Astrocyte (in vitro differentiated cells and primary cell): Measurements from ENCODE around the gene CHD5. TPM values are rescaled to one million over a fixed set of nuclear protein-coding genes. Genes with fewer than 3 reads are reported as not detected.

Experiments used
- DNase-seq: peaks from one replicate; pipeline ENCODE4 v3.0.0-alpha.2; 2010; ENCODE audit warnings: low read depth
- FAIRE-seq: peaks from 2 replicates; lab custom pipeline; 2011; peaks lifted over from hg19 to GRCh38; lab: Jason Lieb, UNC
- H2AFZ ChIP-seq: 2 replicates; pipeline ENCODE4 v1.6.0; 2012; ENCODE audit warnings: low read depth, low read length, inconsistent platforms
- H3K27ac ChIP-seq: 2 replicates; pipeline ENCODE4 v1.5.1; 2011; ENCODE audit warnings: low read depth, low read length, inconsistent platforms
- H3K27me3 ChIP-seq: 2 replicates; pipeline ENCODE4 v1.6.0; 2011; ENCODE audit warnings: low read length, inconsistent platforms; ENCODE audit not compliant: insufficient read depth
- H3K36me3 ChIP-seq: 2 replicates; pipeline ENCODE4 v1.5.1; 2011; ENCODE audit warnings: low read length, inconsistent platforms; ENCODE audit not compliant: insufficient read depth
- H3K4me1 ChIP-seq: 2 replicates; pipeline ENCODE4 v1.5.1; 2011; ENCODE audit warnings: low read length, inconsistent platforms; ENCODE audit not compliant: insufficient read depth
- H3K4me2 ChIP-seq: 2 replicates; pipeline ENCODE4 v1.6.0; 2012; ENCODE audit warnings: low read length, inconsistent platforms
- H3K4me3 ChIP-seq: 2 replicates; pipeline ENCODE4 v1.5.1; 2011; ENCODE audit warnings: low read depth, mild to moderate bottlenecking, low read length, inconsistent platforms; ENCODE audit not compliant: insufficient read depth
- H3K79me2 ChIP-seq: 2 replicates; pipeline ENCODE4 v1.6.0; 2012; ENCODE audit warnings: mild to moderate bottlenecking, low read length, inconsistent platforms; ENCODE audit not compliant: insufficient read depth
- H3K9ac ChIP-seq: 2 replicates; pipeline ENCODE4 v1.6.0; 2012; ENCODE audit warnings: mild to moderate bottlenecking, low read length, inconsistent platforms
- H3K9me3 ChIP-seq: 2 replicates; pipeline ENCODE4 v1.5.1; 2012; ENCODE audit warnings: low read depth, mild to moderate bottlenecking, low read length, inconsistent platforms; ENCODE audit not compliant: insufficient read depth
- H4K20me1 ChIP-seq: 2 replicates; pipeline ENCODE4 v1.6.0; 2012; ENCODE audit warnings: low read length, inconsistent platforms; ENCODE audit not compliant: insufficient read depth
- H3K27ac Mint-ChIP-seq: one replicate; pipeline ENCODE4 v1.8.0; 2021; ENCODE audit warnings: mild to moderate bottlenecking, mixed read lengths; ENCODE audit not compliant: unreplicated experiment
- H3K27me3 Mint-ChIP-seq: one replicate; pipeline ENCODE4 v1.8.0; 2021; ENCODE audit warnings: low read depth, mixed read lengths; ENCODE audit not compliant: unreplicated experiment
- H3K36me3 Mint-ChIP-seq: one replicate; pipeline ENCODE4 v1.8.0; 2021; ENCODE audit warnings: low read depth, mixed read lengths; ENCODE audit not compliant: unreplicated experiment
- H3K4me1 Mint-ChIP-seq: one replicate; pipeline ENCODE4 v1.8.0; 2021; ENCODE audit warnings: low read depth, mixed read lengths; ENCODE audit not compliant: unreplicated experiment
- H3K4me3 Mint-ChIP-seq: one replicate; pipeline ENCODE4 v1.8.0; 2021; ENCODE audit warnings: mild to moderate bottlenecking, moderate library complexity, mixed read lengths; ENCODE audit not compliant: unreplicated experiment
- H3K9me3 Mint-ChIP-seq: one replicate; pipeline ENCODE4 v1.8.0; 2021; ENCODE audit warnings: mild to moderate bottlenecking, mixed read lengths; ENCODE audit not compliant: unreplicated experiment
- EZH2 ChIP-seq: IDR thresholded peaks from 2 replicates; pipeline ENCODE4 v1.6.1; 2012; ENCODE audit warnings: mild to moderate bottlenecking, low read length, inconsistent platforms; ENCODE audit not compliant: insufficient read depth
- total RNA-seq: library from RNA; stranded (reverse); gene quantifications from 2 replicates; pipeline ENCODE4 v1.2.1, GENCODE V29; 2021
- TF ChIP-seq, protein P1 (sequence below): IDR thresholded peaks from 2 replicates; pipeline ENCODE4 v1.5.1; 2011; ENCODE audit warnings: low read depth, mild to moderate bottlenecking, inconsistent platforms, low read length, moderate library complexity; ENCODE audit not compliant: insufficient read depth

Gene CHD5
- total RNA-seq, 1 donor from 2014 or later = 0.18 TPM

DNA sequence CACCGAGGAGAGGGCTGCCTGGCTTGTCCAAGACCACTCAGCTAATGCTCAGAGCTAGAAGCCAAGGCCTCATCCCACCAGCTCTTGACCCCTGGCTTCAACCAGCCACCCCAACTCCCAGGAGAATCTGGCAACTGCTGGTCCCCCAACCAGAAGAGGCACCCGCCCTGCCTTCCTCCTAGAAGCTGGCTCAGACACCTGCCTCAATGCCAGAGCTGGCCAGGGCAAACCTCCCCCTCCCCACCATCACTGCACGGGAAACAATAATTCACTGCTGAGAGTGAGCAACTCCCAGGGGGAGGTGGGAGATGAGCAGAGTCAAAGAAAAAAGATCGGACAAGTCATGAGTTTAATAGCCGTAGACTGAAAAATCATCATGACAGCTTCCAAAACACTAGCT is 3.3 kb downstream of the CHD5 start:
- no peaks in the 10 kb centered on the region for H3K36me3 ChIP-seq
- DNase-seq (no peak), FAIRE-seq (no peak)
- no peak overlapping the region for H3K4me3 Mint-ChIP-seq
- H3K4me1 Mint-ChIP-seq = no peaks in the 10 kb centered on the region
- no peaks in the 10 kb centered on the region for H3K36me3 Mint-ChIP-seq
- no peak overlapping the region for H3K9ac ChIP-seq
- H3K9me3 Mint-ChIP-seq = no peaks in the 10 kb centered on the region
- H3K27ac Mint-ChIP-seq = no peak overlapping the region
- no peaks in the 10 kb centered on the region for H3K79me2 ChIP-seq
- peaks cover 6% of the 10 kb centered on the region for H3K9me3 ChIP-seq
- H3K27me3 ChIP-seq = peaks cover 41% of the 10 kb centered on the region
- H3K4me1 ChIP-seq = no peaks in the 10 kb centered on the region
- H2AFZ ChIP-seq = no peak overlapping the region
- no peak for TF ChIP-seq EZH2
- TF ChIP-seq, protein P1, sequence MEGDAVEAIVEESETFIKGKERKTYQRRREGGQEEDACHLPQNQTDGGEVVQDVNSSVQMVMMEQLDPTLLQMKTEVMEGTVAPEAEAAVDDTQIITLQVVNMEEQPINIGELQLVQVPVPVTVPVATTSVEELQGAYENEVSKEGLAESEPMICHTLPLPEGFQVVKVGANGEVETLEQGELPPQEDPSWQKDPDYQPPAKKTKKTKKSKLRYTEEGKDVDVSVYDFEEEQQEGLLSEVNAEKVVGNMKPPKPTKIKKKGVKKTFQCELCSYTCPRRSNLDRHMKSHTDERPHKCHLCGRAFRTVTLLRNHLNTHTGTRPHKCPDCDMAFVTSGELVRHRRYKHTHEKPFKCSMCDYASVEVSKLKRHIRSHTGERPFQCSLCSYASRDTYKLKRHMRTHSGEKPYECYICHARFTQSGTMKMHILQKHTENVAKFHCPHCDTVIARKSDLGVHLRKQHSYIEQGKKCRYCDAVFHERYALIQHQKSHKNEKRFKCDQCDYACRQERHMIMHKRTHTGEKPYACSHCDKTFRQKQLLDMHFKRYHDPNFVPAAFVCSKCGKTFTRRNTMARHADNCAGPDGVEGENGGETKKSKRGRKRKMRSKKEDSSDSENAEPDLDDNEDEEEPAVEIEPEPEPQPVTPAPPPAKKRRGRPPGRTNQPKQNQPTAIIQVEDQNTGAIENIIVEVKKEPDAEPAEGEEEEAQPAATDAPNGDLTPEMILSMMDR = no peak
- peaks cover 22% of the 10 kb centered on the region for H3K27me3 Mint-ChIP-seq
- H3K4me2 ChIP-seq = no peak overlapping the region
- no peak overlapping the region for H3K4me3 ChIP-seq
- peaks cover 26% of the 10 kb centered on the region for H4K20me1 ChIP-seq
- H3K27ac ChIP-seq = no peak overlapping the region

DNA sequence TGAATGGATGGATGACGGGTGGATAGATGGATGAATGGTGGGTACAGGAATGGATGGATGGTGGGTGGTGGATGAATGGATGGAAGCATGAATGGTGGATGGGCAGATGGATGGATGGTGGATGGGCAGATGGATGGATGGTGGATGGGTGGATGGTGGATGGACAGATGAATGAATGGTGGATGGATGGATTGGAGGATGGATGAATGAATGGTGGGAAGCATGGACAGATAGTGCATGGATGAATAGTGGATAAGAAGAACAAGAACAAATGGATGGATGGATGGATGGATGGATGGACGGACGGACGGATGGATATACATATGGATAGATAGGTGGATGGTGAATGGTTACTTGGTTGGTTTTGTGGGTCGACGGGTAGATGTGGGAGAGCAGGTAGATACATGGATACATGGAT is 4.7 kb downstream of the CHD5 start:
- Histone ChIP-seq H3K4me2 (no peak overlapping the region), H2AFZ (no peak overlapping the region), H3K9me3 (peaks cover 6% of the 10 kb centered on the region), H3K27ac (no peak overlapping the region), H3K9ac (no peak overlapping the region), H3K36me3 (no peaks in the 10 kb centered on the region), H3K4me3 (no peak overlapping the region), H3K79me2 (no peaks in the 10 kb centered on the region), H3K4me1 (no peaks in the 10 kb centered on the region), H4K20me1 (peaks cover 13% of the 10 kb centered on the region), H3K27me3 (peaks cover 30% of the 10 kb centered on the region)
- Mint-ChIP-seq H3K27ac (no peak overlapping the region), H3K36me3 (no peaks in the 10 kb centered on the region), H3K27me3 (peaks cover 18% of the 10 kb centered on the region), H3K9me3 (no peaks in the 10 kb centered on the region), H3K4me3 (no peak overlapping the region), H3K4me1 (no peaks in the 10 kb centered on the region)
- no peak for FAIRE-seq
- TF ChIP-seq, protein P1 = no peak
- no peak for TF ChIP-seq EZH2
- DNase-seq = no peak

DNA sequence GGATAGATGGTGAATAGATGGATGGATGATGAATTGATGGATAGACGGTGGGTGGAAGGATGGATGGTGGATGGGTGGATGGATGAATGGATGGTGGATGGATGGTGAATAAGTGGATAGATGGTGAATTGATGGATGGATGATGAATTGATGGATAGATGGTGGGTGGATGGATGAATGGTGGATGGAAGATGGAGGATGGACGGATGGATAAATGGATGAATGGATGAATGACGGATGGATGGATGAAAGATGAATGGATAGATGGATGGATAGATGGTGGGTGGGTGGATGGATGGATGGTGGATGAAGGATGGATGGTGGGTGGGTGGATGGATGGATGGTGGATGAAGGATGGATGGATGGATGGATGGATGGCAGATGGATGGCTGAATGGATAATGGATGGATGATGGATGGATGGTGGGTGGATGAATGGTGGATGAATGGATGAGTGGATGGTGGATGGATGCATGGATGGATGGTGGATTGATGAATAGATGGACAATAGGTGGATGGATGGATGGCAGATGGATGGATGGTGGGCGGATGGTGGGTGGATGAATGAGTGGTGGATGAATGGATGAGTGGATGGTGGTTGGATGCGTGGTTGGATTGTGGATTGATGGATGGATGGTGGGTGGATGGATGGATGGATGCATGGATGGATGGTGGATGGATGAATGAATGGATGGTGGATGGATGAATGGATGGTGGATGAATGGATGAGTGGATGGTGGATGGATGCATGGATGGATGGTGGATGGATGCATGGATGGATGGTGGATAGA is 5.3 kb downstream of the CHD5 start:
- TF ChIP-seq, protein P1 = no peak
- TF ChIP-seq EZH2 = no peak
- Histone ChIP-seq H3K27ac (no peak overlapping the region), H3K79me2 (no peaks in the 10 kb centered on the region), H2AFZ (no peak overlapping the region), H3K4me1 (no peaks in the 10 kb centered on the region), H3K4me3 (no peak overlapping the region), H3K9ac (no peak overlapping the region), H3K27me3 (peaks cover 30% of the 10 kb centered on the region), H4K20me1 (peaks cover 13% of the 10 kb centered on the region), H3K36me3 (no peaks in the 10 kb centered on the region), H3K4me2 (no peak overlapping the region), H3K9me3 (peaks cover 6% of the 10 kb centered on the region)
- H3K9me3 Mint-ChIP-seq = no peaks in the 10 kb centered on the region
- H3K4me1 Mint-ChIP-seq = no peaks in the 10 kb centered on the region
- no peak for FAIRE-seq
- H3K4me3 Mint-ChIP-seq = no peak overlapping the region
- peaks cover 18% of the 10 kb centered on the region for H3K27me3 Mint-ChIP-seq
- H3K36me3 Mint-ChIP-seq = no peaks in the 10 kb centered on the region
- DNase-seq = no peak
- no peak overlapping the region for H3K27ac Mint-ChIP-seq
